Skeletal muscle tissue (tissue), 4 donors: Measurements from ENCODE around the gene ZFR. TPM values are rescaled to one million over a fixed set of nuclear protein-coding genes. Genes with fewer than 3 reads are reported as not detected.
"Not testable (repeated sequence)": the region's sequence is repeated elsewhere in the genome, so short reads cannot be mapped to it uniquely, and the experiment has no call there.

Experiments used
- H3K27ac ChIP-seq: one replicate; pipeline ENCODE4 v1.7.0; 2013; ENCODE audit warnings: mild to moderate bottlenecking, low read depth, low read length, inconsistent platforms
- H3K27me3 ChIP-seq, 3 donors: one replicate each; pipeline ENCODE4 v1.7.0; 2013; ENCODE audit warnings: low read length in 3 of 3; ENCODE audit not compliant: control insufficient read depth in 3 of 3, insufficient read depth in 3 of 3
- H3K36me3 ChIP-seq, 3 donors: one replicate each; pipeline ENCODE4 v1.7.0; 2013; ENCODE audit warnings: low read length in 3 of 3; ENCODE audit not compliant: control insufficient read depth in 3 of 3, insufficient read depth in 3 of 3
- H3K4me1 ChIP-seq, 3 donors: one replicate each; pipeline ENCODE4 v1.7.0; 2013; ENCODE audit warnings: low read length in 3 of 3, mild to moderate bottlenecking in 3 of 3; ENCODE audit not compliant: control insufficient read depth in 3 of 3, insufficient read depth in 3 of 3
- H3K4me3 ChIP-seq, 3 donors: one replicate each; pipeline ENCODE4 v1.7.0; 2013; ENCODE audit warnings: low read length in 3 of 3
- H3K9ac ChIP-seq, 3 donors: one replicate each; pipeline ENCODE4 v1.7.0; 2013; ENCODE audit warnings: low read length in 3 of 3, mild to moderate bottlenecking in 3 of 3, moderate library complexity in 2 of 3, low read depth in 1 of 3
- H3K9me3 ChIP-seq, 3 donors: one replicate each; pipeline ENCODE4 v1.7.0; 2013; ENCODE audit warnings: low read length in 3 of 3; ENCODE audit not compliant: control insufficient read depth in 3 of 3
- total RNA-seq: library from RNA; depleted of rRNA; stranded (reverse); fragments of >200 nt; gene quantifications from one replicate; pipeline ENCODE4 v1.2.3, GENCODE V29; 2014
- donor health status: Osteomylitis.

Gene ZFR
- total RNA-seq, 1 donor from 2014 or later: 67.8 TPM

GRCh38 chr5:32369542-32370155 is 74.9 kb downstream of the ZFR start:
- peaks cover 0 to 32% (median 30%) of the 10 kb centered on the region in 3 donors for H3K36me3 ChIP-seq

GRCh38 chr5:32369032-32369431 is 75.5 kb downstream of the ZFR start:
- Histone ChIP-seq H3K4me1 (no peaks in the 10 kb centered on the region), H3K9ac (no peak overlapping the region), H3K9me3 (no peaks in the 10 kb centered on the region), H3K4me3 (no peak overlapping the region), H3K27ac (no peak overlapping the region), H3K27me3 (no peaks in the 10 kb centered on the region), H3K36me3 (peaks cover 0 to 30% (median 30%) of the 10 kb centered on the region in 3 donors)

More at GRCh38 chr5:32369542-32370155, 74.9 kb downstream of the ZFR start:
- H3K4me1 ChIP-seq: no peaks in the 10 kb centered on the region
- no peaks in the 10 kb centered on the region for H3K9me3 ChIP-seq
- no peak overlapping the region for H3K9ac ChIP-seq
- H3K27ac ChIP-seq: no peak overlapping the region
- no peaks in the 10 kb centered on the region for H3K27me3 ChIP-seq
- no peak overlapping the region for H3K4me3 ChIP-seq

DNA sequence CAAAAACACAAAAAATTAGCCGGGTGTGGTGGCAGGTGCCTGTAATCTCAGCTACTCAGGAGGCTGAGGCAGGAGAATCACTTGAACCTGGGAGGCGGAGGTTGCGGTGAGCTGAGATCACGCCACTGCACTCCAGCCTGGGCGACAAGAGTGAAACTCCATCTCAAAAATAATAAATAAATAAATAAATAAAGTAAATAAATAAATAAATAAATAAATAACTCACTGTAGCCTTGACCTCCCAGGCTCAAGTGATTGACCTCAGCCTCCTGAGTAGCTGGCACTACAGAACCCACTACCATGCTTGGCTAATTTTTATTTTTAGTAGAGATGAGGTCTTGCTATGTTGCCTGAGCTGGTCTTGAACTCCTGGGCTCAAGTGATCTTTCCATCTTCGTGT is 77.3 kb downstream of the ZFR start:
- not testable (repeated sequence) for H3K9ac ChIP-seq, H3K27ac ChIP-seq, H3K9me3 ChIP-seq, H3K4me1 ChIP-seq, H3K4me3 ChIP-seq, H3K27me3 ChIP-seq
- peaks cover 4 to 39% (median 25%) of the 10 kb centered on the region in 3 donors for H3K36me3 ChIP-seq

- Histone ChIP-seq H3K27ac (no peak overlapping the region), H3K4me1 (no peaks in the 10 kb centered on the region), H3K4me3 (no peak overlapping the region), H3K9ac (no peak overlapping the region), H3K36me3 (peaks cover 6 to 32% (median 22%) of the 10 kb centered on the region in 3 donors), H3K9me3 (no peaks in the 10 kb centered on the region), H3K27me3 (no peaks in the 10 kb centered on the region)
These were observed 78.9 kb downstream of the ZFR start for GRCh38 chr5:32365623-32366022.

DNA sequence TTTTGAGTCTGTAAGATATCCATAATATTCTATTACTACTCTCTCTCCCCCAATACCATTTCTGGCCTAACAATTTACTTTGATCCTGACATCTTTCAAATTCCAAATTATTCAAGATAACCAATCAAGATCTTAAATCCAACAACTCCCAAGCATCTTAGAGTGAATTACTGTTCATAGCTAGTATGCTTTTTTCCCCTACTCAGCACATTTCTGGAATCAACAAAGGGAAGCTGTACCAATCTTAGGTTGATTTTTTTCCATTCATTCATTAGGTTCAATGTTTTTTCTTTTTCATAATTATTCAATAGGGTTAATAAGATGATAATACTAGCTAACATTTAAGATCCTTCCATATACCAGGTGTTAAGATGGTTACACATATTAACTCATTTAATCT is 81.5 kb downstream of the ZFR start:
- no peaks in the 10 kb centered on the region for H3K9me3 ChIP-seq
- no peak overlapping the region for H3K4me3 ChIP-seq
- H3K27ac ChIP-seq: no peak overlapping the region
- no peak overlapping the region for H3K9ac ChIP-seq
- H3K4me1 ChIP-seq: no peaks in the 10 kb centered on the region
- H3K36me3 ChIP-seq: peaks cover 13 to 23% (median 23%) of the 10 kb centered on the region in 3 donors
- H3K27me3 ChIP-seq: no peaks in the 10 kb centered on the region

DNA sequence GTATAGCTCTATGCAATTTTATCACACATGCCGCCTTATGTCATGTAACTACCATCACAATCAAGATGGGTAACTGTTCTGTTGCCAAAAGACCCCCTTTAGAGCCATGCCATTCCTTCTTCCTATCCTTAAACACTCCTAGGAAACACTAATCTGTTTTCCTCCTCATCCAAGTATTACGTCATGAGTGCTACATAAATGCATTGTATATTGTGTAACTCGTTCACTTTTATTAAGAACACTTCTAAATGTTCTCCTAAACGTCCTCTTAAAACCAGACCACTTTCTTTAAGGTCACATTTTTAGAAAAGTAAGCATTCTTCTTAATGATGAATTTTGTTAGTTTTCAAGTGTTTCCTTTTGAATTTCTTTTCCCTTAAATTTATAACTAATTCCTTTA is 82.0 kb downstream of the ZFR start:
- Histone ChIP-seq H3K4me3 (no peak overlapping the region), H3K4me1 (no peaks in the 10 kb centered on the region), H3K36me3 (peaks cover 13 to 23% (median 23%) of the 10 kb centered on the region in 3 donors), H3K27me3 (no peaks in the 10 kb centered on the region), H3K9me3 (no peaks in the 10 kb centered on the region), H3K27ac (no peak overlapping the region), H3K9ac (no peak overlapping the region)

GRCh38 chr5:32360906-32361305 is 83.6 kb downstream of the ZFR start:
- no peak overlapping the region for H3K9ac ChIP-seq
- no peak overlapping the region for H3K4me3 ChIP-seq
- no peaks in the 10 kb centered on the region for H3K9me3 ChIP-seq
- peaks cover 13 to 24% (median 24%) of the 10 kb centered on the region in 3 donors for H3K36me3 ChIP-seq
- H3K27me3 ChIP-seq: no peaks in the 10 kb centered on the region
- no peak overlapping the region for H3K27ac ChIP-seq
- no peaks in the 10 kb centered on the region for H3K4me1 ChIP-seq

- H3K4me1 ChIP-seq: no peaks in the 10 kb centered on the region
These were observed 85.9 kb downstream of the ZFR start for GRCh38 chr5:32358611-32359010.

DNA sequence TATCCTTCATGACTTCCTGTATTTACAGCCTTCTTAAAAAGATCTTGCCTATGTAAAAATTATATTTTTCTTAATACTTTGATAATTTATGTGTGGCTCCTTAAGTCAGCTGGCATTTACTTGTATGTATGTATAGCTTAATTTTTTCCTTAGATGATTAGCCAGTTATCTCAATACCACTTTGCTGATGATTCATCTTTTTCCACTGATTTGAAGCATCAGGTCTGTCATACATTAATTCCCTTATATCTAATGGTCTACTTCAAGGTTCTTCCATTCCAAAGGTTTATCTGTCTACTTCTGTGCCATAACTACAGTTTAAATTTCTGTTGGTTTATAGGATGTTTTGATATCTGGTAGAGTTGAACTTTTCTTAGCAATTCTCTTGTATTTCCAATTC is 86.9 kb downstream of the ZFR start:
- Histone ChIP-seq H3K27ac (no peak overlapping the region), H3K9ac (no peak overlapping the region), H3K27me3 (no peaks in the 10 kb centered on the region), H3K36me3 (peaks cover 9 to 23% (median 16%) of the 10 kb centered on the region in 3 donors), H3K9me3 (no peaks in the 10 kb centered on the region), H3K4me1 (no peaks in the 10 kb centered on the region), H3K4me3 (no peak overlapping the region)

More at GRCh38 chr5:32358611-32359010, 85.9 kb downstream of the ZFR start:
- Histone ChIP-seq H3K36me3 (peaks cover 13 to 28% (median 17%) of the 10 kb centered on the region in 3 donors), H3K27ac (no peak overlapping the region), H3K9ac (no peak overlapping the region), H3K4me3 (no peak overlapping the region), H3K9me3 (no peaks in the 10 kb centered on the region), H3K27me3 (no peaks in the 10 kb centered on the region)

- Histone ChIP-seq H3K27ac (no peak overlapping the region), H3K9ac (no peak overlapping the region), H3K36me3 (peaks cover 7 to 12% (median 10%) of the 10 kb centered on the region in 3 donors), H3K27me3 (no peaks in the 10 kb centered on the region), H3K4me3 (no peak overlapping the region), H3K4me1 (no peaks in the 10 kb centered on the region), H3K9me3 (no peaks in the 10 kb centered on the region)
These were observed 88.9 kb downstream of the ZFR start for GRCh38 chr5:32355686-32356085.
